ENCODE results near the gene AVEN.

AVEN gene

DNA sequence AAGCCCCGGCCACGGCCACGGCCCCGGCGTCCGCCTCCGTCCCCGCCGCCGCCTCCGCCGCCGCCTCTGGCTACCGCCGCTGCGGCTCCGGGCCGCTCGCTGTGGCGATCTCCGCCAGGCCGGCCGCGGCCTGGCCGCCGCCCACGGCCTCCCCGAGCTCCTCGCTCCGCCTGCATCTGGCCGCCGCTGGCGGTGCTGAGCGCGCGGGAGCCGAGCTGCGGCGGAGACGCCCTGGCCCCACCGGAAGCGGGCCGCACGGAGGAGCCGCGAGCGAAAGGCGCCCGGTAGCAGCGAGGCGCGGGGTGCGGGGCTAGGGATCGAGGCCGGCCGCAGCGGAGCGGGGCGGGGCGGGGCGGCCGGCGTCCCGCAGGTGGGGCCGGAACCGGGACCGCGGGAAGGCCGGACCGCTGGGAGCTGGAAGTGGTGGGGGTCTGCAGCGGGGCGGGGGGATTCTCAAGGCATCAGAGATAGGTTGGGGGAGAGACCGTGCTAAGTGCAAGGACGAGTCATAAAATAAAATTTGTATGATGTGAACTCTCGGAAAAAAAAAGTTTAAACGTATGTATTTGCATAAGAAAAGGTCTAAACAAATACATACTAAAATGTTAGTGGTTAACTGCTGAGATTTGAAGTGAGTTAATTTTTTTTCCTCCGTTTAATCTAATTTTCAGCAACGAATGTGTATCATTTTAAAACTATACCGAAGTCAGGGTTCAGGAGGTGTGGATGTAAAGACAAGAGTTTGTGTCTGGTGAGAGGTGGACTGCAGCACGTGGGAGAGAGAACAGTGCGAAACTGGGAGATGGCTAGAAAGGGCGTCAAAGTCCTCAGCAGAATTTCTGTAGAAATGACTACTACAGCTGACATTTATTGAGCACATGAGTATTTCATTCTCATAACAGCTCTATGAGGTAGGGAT lies at the start of gene AVEN:
AVEN (minus strand) TSS at position 334 of the 919 bp plus-strand sequence; CDS start at position 176, 158 bp downstream.
- no peak for TF ChIP-seq GATA3 (IDR thresholded peaks at IDR 0.05; ENCODE audit: low read depth, low read length)
- TF ChIP-seq GATA2 (IDR thresholded peaks at IDR 0.05; ENCODE audit: low read depth, low read length): no peak

GRCh38 chr15:34085746-34086145 lies 46.7 kb upstream of the AVEN start:
- TF ChIP-seq GATA2 (IDR thresholded peaks at IDR 0.05; ENCODE audit: low read depth, low read length): no peak
- no peak for TF ChIP-seq GATA3 (IDR thresholded peaks at IDR 0.05; ENCODE audit: low read depth, low read length)

DNA sequence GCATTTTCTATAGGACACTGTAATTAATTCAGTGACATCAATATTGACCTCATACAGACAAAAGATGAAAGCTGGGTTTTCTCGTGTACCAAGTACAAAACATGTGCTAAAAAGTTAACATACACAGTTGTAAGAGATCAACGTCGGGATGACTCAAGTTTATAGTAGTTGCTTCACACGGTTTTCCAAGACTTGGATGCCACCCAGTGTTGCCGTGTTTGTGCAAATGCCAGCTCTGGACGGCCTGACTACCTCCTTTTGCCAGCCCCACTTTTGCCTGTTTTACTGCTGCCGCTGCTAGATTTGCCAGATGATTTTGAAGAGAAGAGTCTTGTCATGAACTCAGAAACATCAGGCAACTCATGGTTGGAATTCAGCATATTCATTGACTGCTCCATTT lies 45.1 kb upstream of the AVEN start:
- no peak for TF ChIP-seq GATA3 (IDR thresholded peaks at IDR 0.05; ENCODE audit: low read depth, low read length)
- no peak for TF ChIP-seq GATA2 (IDR thresholded peaks at IDR 0.05; ENCODE audit: low read depth, low read length)

DNA sequence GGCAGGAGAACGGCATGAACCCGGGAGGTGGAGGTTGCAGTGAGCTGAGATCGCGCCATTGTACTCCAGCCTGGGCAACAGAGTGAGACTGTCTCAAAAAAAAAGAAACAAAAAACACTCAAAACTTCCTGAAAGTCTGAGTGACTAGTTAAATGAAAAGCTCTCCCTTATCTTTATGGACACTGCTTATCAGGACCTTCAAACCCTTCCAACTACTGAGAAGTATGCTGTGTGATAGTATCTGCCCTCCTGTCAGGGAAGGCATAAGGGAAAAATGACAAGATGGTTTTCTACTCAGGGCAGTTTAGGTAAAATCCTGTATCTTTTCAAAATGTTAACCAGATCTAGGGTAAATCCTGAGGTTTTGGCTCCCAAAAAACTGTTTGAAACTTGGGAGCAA lies 40.9 kb upstream of the AVEN start:
- TF ChIP-seq GATA3 (IDR thresholded peaks at IDR 0.05; ENCODE audit: low read depth, low read length): no peak
- TF ChIP-seq GATA2 (IDR thresholded peaks at IDR 0.05; ENCODE audit: low read depth, low read length): no peak

- TF ChIP-seq GATA2 (IDR thresholded peaks at IDR 0.05; ENCODE audit: low read depth, low read length): no peak
- TF ChIP-seq GATA3 (IDR thresholded peaks at IDR 0.05; ENCODE audit: low read depth, low read length): no peak
These were observed 39.9 kb upstream of the AVEN start for GRCh38 chr15:34078900-34079299.

DNA sequence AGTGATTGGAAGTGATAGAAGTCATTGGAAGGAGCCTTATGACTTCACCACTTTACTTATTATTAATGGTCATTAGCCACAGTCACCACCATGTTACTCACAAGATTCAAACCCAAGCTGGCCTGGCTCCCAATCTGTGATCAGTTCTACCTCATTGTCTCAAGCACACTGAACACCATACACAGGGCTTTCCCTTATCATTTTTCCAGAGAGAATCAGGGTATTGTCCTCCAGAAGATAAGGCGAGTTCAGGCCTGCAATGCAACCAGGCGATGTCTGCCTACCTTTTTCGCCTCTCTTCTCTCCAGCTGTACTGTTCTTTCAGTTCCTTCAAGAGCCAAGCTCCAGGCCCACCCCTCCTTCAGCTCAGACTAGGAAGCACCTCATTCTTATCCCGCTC lies 37.8 kb upstream of the AVEN start:
- TF ChIP-seq GATA2 (IDR thresholded peaks at IDR 0.05; ENCODE audit: low read depth, low read length) (no peak), GATA3 (IDR thresholded peaks at IDR 0.05; ENCODE audit: low read depth, low read length) (no peak)

DNA sequence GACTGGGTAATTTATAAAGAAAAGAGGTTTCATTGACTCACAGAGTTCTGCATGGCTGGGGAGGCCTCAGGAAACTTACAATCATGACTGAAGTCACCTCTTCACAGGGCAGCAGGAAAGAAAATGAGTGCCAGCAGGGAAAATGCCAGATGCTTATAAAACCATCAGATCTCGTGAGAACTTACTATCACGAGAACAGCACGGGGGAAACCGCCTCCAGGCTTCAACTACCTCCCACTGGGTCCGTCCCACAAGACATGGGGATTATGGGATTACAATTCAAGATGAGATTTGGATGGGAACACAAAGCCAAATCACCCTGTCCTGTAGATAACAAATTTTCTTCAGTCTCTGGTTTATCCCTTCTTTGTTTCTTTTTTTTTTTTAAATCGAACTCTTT lies 31.0 kb upstream of the AVEN start:
- TF ChIP-seq GATA3 (IDR thresholded peaks at IDR 0.05; ENCODE audit: low read depth, low read length) (no peak), GATA2 (IDR thresholded peaks at IDR 0.05; ENCODE audit: low read depth, low read length) (no peak)

DNA sequence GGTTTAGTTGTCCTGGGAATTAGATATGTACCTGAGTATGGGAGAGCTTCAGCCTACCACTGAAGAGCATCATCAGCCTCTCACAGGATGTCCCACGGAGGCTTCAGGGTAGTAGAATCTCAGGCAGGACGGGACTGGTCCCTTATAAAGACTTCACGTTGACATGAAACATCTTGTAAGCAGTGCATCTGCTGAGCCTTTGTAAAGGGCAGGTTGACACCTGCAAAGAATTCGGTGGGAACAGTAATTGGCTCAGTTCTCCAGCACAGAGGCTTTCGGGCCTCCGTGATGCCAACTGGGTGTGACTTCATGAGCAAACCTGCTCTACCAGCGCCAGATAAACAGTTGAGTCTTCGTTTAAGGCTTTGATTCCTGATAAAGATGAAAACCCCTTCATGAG lies 26.9 kb upstream of the AVEN start:
- TF ChIP-seq GATA2 (IDR thresholded peaks at IDR 0.05; ENCODE audit: low read depth, low read length) (no peak), GATA3 (IDR thresholded peaks at IDR 0.05; ENCODE audit: low read depth, low read length) (no peak)

- TF ChIP-seq GATA2 (IDR thresholded peaks at IDR 0.05; ENCODE audit: low read depth, low read length) (no peak), GATA3 (IDR thresholded peaks at IDR 0.05; ENCODE audit: low read depth, low read length) (no peak)
These were observed 26.3 kb upstream of the AVEN start for GRCh38 chr15:34065261-34065660.

- no peak for TF ChIP-seq GATA3 (IDR thresholded peaks at IDR 0.05; ENCODE audit: low read depth, low read length)
- no peak for TF ChIP-seq GATA2 (IDR thresholded peaks at IDR 0.05; ENCODE audit: low read depth, low read length)
These were observed 25.4 kb upstream of the AVEN start for GRCh38 chr15:34064438-34064837.

DNA sequence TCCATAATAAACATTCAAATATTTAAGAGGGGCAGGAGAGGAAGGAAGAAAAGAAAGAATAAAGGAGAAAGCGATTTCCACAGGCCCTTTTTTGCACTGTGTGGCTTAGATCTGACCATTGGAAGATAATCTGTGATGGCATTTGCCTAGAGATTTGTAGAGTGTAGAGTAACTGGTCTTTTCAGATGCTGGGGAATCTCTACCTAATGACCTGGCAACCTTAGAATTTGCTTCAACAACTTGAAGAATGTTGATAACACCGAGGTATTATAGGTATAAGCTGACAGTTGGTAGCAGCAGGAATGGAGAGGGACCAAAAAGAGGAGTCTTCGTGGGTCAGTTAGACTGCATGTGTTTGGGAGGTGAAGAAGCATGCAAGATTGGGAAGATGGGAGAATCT lies 20.9 kb upstream of the AVEN start:
- no peak for TF ChIP-seq GATA3 (IDR thresholded peaks at IDR 0.05; ENCODE audit: low read depth, low read length)
- no peak for TF ChIP-seq GATA2 (IDR thresholded peaks at IDR 0.05; ENCODE audit: low read depth, low read length)

DNA sequence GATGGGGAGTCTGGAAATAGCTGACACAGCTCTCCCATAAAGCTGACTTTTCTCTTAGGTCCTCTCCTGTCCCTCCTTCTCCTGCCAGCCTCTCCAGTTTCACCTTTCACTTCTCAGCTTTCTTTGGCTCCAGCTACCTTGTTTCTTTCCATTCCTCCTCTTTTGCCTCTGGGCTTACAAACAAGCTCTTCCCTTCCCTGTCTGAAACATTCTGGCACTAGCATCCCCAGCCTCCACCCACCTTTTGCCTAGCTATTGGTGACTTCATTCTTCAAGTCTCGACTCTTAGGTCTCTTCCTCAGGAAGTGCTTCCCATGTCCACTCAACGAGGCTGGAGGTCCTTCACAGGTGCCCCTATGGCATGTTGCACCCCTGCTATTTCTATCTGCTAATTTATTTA lies 20.5 kb upstream of the AVEN start:
- TF ChIP-seq GATA2 (IDR thresholded peaks at IDR 0.05; ENCODE audit: low read depth, low read length) (no peak), GATA3 (IDR thresholded peaks at IDR 0.05; ENCODE audit: low read depth, low read length) (no peak)

DNA sequence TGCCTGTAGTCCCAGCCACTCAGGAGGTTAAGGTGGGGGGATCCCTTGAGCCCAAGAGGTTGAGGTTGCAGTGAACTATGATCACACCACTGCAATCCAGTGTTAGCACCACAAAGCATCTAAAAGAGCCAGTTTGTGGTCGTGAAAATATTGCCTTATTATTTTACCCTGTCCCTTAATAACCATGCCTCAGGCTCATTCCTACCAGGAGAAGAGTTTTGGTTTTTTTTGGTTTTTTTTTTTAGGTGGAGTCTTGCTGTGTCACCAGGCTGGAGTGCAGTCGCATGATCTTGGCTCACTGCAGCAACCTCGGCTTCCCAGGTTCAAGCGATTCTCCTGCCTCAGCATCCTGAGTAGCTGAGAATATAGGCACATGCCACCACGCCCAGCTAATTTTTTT lies 17.9 kb upstream of the AVEN start:
- TF ChIP-seq GATA2 (IDR thresholded peaks at IDR 0.05; ENCODE audit: low read depth, low read length): no peak
- TF ChIP-seq GATA3 (IDR thresholded peaks at IDR 0.05; ENCODE audit: low read depth, low read length): no peak

DNA sequence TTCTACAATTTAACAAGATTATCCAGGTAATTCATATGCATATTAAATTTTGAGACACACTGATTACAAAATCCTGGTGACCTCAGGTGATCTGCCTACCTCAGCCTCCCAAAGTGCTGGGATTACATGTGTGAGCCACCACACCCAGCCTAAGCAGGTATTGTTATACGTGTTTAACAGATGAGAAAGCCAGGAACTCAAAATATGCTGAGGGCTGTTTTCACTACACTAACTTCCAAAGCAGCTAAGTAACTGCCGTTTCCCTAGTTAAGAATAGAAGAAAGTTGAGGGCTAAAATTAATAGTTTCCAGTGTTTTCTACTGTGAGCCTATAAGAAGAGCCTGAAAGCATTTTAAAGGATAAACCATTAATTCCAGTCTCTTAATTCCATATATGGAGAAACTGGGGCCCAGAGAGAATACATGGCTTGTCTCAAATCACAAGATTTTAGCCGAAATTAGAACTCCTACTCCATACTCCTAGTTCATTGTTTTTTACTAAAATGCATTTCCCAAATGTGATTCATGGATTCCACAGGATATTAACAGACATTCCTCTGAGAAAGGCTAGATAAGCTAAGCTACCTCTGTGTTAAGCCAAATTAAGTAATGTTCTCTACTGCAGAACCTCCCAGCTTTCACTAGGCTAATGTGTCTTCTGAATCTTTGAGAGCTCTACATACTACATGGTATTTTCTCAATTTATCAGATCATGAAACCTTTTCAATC lies 17.0 kb upstream of the AVEN start:
- TF ChIP-seq GATA3 (IDR thresholded peaks at IDR 0.05; ENCODE audit: low read depth, low read length) (no peak), GATA2 (IDR thresholded peaks at IDR 0.05; ENCODE audit: low read depth, low read length) (no peak)
